ENCODE results near the gene KDM4C.

KDM4C gene

DNA sequence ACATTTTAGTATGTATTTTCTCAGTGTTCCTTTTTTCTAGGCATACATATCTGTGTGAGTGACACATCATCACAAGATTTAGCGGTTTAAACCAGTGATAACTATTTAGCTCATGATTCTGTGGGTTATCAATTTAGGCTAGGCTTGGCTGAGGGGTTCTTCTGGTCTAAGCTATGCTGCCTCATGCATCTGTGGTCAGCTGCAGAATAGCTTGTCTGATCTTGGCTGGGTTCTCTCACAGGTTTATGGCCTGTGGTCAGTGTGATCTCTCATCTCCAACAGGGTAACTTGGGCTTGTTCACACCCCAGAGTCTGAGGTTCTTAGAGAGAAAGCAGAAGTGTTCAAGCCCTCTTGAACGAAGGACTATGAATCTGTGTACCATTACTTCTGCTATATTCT, 363.3 kb downstream of the KDM4C start:
- no peak for TF ChIP-seq CTCF (IDR thresholded peaks at IDR 0.05; ENCODE audit: extremely low read depth, missing control alignments)
- peak; percentile 29 for DNase-seq (ENCODE audit: low spot score)

- no peak for TF ChIP-seq CTCF (IDR thresholded peaks at IDR 0.05; ENCODE audit: extremely low read depth, missing control alignments)
- DNase-seq (ENCODE audit: low spot score) = no peak
These were observed 363.9 kb downstream of the KDM4C start for GRCh38 chr9:7121664-7122063.

GRCh38 chr9:7123743-7124142, 366.0 kb downstream of the KDM4C start:
- DNase-seq (ENCODE audit: low spot score) = no peak
- TF ChIP-seq CTCF (IDR thresholded peaks at IDR 0.05; ENCODE audit: extremely low read depth, missing control alignments) = no peak

DNA sequence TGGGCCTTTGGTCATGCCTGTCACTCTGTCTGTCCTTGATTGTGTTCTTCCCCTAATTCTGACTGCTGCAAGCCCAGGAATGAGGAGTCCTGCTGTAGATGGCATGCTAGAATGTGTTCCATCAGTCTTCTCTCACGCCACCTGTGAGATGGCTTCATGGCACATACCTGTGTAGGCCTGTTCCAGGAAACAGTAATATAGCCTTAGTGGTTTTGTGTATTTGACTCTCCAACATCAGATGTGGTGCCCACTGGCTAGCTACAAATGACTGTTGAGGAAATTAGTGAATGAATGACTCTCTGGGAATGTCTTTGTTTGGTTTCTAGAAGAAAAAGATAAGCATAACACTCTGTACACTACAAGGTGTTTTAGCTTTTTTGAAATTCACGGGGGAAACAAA, 367.5 kb downstream of the KDM4C start:
- no peak for DNase-seq (ENCODE audit: low spot score)
- no peak for TF ChIP-seq CTCF (IDR thresholded peaks at IDR 0.05; ENCODE audit: extremely low read depth, missing control alignments)

DNA sequence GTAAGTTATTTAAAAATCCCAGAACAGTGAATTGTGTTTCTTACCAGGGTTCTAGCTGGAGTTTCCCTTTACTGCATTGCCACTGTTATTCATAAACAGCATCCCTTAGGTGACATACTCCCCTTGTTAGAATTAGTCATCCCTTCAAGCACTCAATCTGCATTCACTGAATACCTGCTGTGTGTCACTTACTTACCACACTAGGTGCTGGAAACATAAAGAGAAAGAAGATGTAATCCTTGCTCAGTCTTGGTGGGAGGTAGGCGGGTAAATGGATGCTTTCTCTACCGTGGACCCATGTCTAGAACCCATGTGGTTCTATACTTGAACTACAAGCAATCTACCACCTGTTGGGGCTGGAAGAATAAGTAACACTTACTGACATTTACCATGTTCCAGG, 371.6 kb downstream of the KDM4C start:
- no peak for DNase-seq (ENCODE audit: low spot score)

GRCh38 chr9:7130266-7130820, 372.6 kb downstream of the KDM4C start:
- DNase-seq (ENCODE audit: low spot score) = no peak

More for the DNA sequence above, 371.6 kb downstream of the KDM4C start:
- no peak for TF ChIP-seq CTCF (IDR thresholded peaks at IDR 0.05; ENCODE audit: extremely low read depth, missing control alignments)

DNA sequence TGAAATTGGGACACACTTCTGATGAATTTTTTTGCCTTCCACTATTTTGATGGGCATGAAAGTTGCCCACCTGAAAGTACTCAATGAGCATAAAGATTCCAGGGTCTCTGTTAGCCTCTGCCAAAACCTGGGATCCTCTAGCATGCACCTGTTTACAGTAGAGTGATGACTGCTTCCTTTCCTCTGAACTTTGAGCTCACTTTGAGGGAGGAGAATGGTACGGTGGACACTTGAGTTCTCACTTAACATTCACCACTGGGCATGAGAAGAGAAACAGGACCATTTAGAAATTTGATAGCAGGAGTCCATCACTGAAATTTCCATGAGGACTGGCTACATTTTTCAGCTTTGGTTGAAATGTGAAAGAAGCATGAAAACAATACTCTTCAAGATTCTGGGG, 374.8 kb downstream of the KDM4C start:
- TF ChIP-seq CTCF (IDR thresholded peaks at IDR 0.05; ENCODE audit: extremely low read depth, missing control alignments) = no peak
- no peak for DNase-seq (ENCODE audit: low spot score)

More at GRCh38 chr9:7130266-7130820, 372.6 kb downstream of the KDM4C start:
- no peak for TF ChIP-seq CTCF (IDR thresholded peaks at IDR 0.05; ENCODE audit: extremely low read depth, missing control alignments)

All from GM20000 (cell line).